Measurements from ENCODE around the gene EN1.

EN1 gene

GRCh38 chr2:118881490-118882129 is 34.2 kb upstream of the EN1 start:
- H3K4me3 ChIP-seq (ENCODE audit: low read depth, low read length), result no peak overlapping the region
- no peak for DNase-seq (ENCODE audit: low read depth, low spot score)
- TF ChIP-seq, protein P1, sequence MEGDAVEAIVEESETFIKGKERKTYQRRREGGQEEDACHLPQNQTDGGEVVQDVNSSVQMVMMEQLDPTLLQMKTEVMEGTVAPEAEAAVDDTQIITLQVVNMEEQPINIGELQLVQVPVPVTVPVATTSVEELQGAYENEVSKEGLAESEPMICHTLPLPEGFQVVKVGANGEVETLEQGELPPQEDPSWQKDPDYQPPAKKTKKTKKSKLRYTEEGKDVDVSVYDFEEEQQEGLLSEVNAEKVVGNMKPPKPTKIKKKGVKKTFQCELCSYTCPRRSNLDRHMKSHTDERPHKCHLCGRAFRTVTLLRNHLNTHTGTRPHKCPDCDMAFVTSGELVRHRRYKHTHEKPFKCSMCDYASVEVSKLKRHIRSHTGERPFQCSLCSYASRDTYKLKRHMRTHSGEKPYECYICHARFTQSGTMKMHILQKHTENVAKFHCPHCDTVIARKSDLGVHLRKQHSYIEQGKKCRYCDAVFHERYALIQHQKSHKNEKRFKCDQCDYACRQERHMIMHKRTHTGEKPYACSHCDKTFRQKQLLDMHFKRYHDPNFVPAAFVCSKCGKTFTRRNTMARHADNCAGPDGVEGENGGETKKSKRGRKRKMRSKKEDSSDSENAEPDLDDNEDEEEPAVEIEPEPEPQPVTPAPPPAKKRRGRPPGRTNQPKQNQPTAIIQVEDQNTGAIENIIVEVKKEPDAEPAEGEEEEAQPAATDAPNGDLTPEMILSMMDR (IDR thresholded peaks at IDR 0.05; ENCODE audit: insufficient read depth, low read length, missing control alignments), result peak; percentile 80
- CTCF ChIA-PET, result interaction anchor here (0.6 to 6.2 kb wide), 52 partner anchors 9 to 941 kb away, joined by 3 to 91 read pairs (median 4); partner anchors contain the start of gene DBI
- POLR2A ChIA-PET, result interaction anchor here (0.6 kb wide), 2 partner anchors 166 to 630 kb away, joined by 3 read pairs; no protein-coding TSS in a partner anchor

GRCh38 chr2:118880501-118880900 is 33.1 kb upstream of the EN1 start:
- no peak overlapping the region for H3K4me3 ChIP-seq (ENCODE audit: low read depth, low read length)
- CTCF ChIA-PET, result interaction anchor here (0.9 to 6.2 kb wide), 21 partner anchors 9 to 891 kb away, joined by 3 to 91 read pairs (median 6); no protein-coding TSS in a partner anchor
- no peak for DNase-seq (ENCODE audit: low read depth, low spot score)
- POLR2A ChIA-PET, result no interaction called here
- TF ChIP-seq, protein P1 (IDR thresholded peaks at IDR 0.05; ENCODE audit: insufficient read depth, low read length, missing control alignments), result no peak

GRCh38 chr2:118878531-118879149 is 31.2 kb upstream of the EN1 start:
- ChIA-PET CTCF (interaction anchor here (0.7 to 1.5 kb wide), 5 partner anchors 9 to 657 kb away, joined by 3 to 6 read pairs (median 3); no protein-coding TSS in a partner anchor), POLR2A (interaction anchor here (0.6 kb wide), 1 partner anchor 167 kb away, joined by 3 read pairs; no protein-coding TSS in a partner anchor)
- TF ChIP-seq, protein P1 (IDR thresholded peaks at IDR 0.05; ENCODE audit: insufficient read depth, low read length, missing control alignments), result no peak
- no peak for DNase-seq (ENCODE audit: low read depth, low spot score)
- no peak overlapping the region for H3K4me3 ChIP-seq (ENCODE audit: low read depth, low read length)

GRCh38 chr2:118875318-118875717 is 27.9 kb upstream of the EN1 start:
- ChIA-PET POLR2A (no interaction called here), CTCF (interaction anchor here (7.3 kb wide), 1 partner anchor 8 kb away, joined by 91 read pairs; no protein-coding TSS in a partner anchor)
- no peak overlapping the region for H3K4me3 ChIP-seq (ENCODE audit: low read depth, low read length)
- TF ChIP-seq, protein P1 (IDR thresholded peaks at IDR 0.05; ENCODE audit: insufficient read depth, low read length, missing control alignments), result no peak
- DNase-seq (ENCODE audit: low read depth, low spot score), result no peak

GRCh38 chr2:118874324-118874723 is 26.9 kb upstream of the EN1 start:
- ChIA-PET POLR2A (no interaction called here), CTCF (interaction anchor here (3.3 to 7.3 kb wide), 2 partner anchors 9 to 652 kb away, joined by 15 to 91 read pairs; no protein-coding TSS in a partner anchor)

More at GRCh38 chr2:118874324-118874723, 26.9 kb upstream of the EN1 start:
- DNase-seq (ENCODE audit: low read depth, low spot score), result no peak
- TF ChIP-seq, protein P1 (IDR thresholded peaks at IDR 0.05; ENCODE audit: insufficient read depth, low read length, missing control alignments), result no peak
- H3K4me3 ChIP-seq (ENCODE audit: low read depth, low read length), result no peak overlapping the region
